HepG2 (cell line): Measurements from ENCODE around the gene RPL4. TPM values are rescaled to one million over a fixed set of nuclear protein-coding genes. Genes with fewer than 3 reads are reported as not detected.

Experiments used
- ATAC-seq: fragments of 200-7000 bp; cut with Tn5 transposase; 3 replicates; pipeline ENCODE4 v1.9.1; 2020; ENCODE audit warnings: mild to moderate bottlenecking, moderate library complexity
- BruUV-seq: library from RNA; stranded (reverse); fragments of 400-500 nt; replicated peaks from 2 replicates; lab custom pipeline; 2021; lab: Mats Ljungman, UMichigan
- CTCF ChIA-PET: fragments of 300-600 bp; formaldehyde crosslinking; extraction: SDS; loops from one replicate; lab custom pipeline; 2021; ENCODE audit warnings: low total read pairs, inconsistent platforms, low intra/inter-chr PET ratio; lab: Yijun Ruan, JAX
- POLR2A ChIA-PET: fragments of 350-600 bp; sonication (Branson Sonifier 250); formaldehyde crosslinking; loops from one replicate; lab custom pipeline; 2020; ENCODE audit warnings: antibody characterized with exemption, inconsistent platforms; lab: Yijun Ruan, JAX
- DNase-seq: peaks from one replicate; pipeline ENCODE4 v3.0.0-alpha.2; 2015; ENCODE audit warnings: low spot score
- FAIRE-seq: peaks from 3 replicates; lab custom pipeline; 2011; peaks lifted over from hg19 to GRCh38; lab: Jason Lieb, UNC
- H2AFZ ChIP-seq: one replicate; pipeline ENCODE4 v1.6.1; 2011; ENCODE audit warnings: low read length, inconsistent platforms
- H3K27ac ChIP-seq: fragments of 300-600 bp; 3 replicates; pipeline ENCODE4 v1.8.0; 2011; ENCODE audit warnings: mixed run types, mild to moderate bottlenecking, mixed read lengths, low read length, inconsistent platforms; ENCODE audit not compliant: insufficient read depth; ENCODE audit errors: extremely low read length
- H3K27me3 ChIP-seq, 2 experiments: fragments of 200-600 bp in 1 of 2; 2 replicates in 1 of 2; 3 replicates in 1 of 2; pipeline versions ENCODE4 v1.6.0 to v1.8.0; 2011; ENCODE audit warnings: low read length in 2 of 2, mild to moderate bottlenecking in 2 of 2, moderate library complexity in 2 of 2, inconsistent platforms in 1 of 2; ENCODE audit not compliant: insufficient read depth in 2 of 2, control insufficient read depth in 1 of 2
- H3K36me3 ChIP-seq, 2 experiments: fragments of 200-600 bp in 1 of 2; replicated peaks in 1 of 2; 2 replicates in 1 of 2; 3 replicates in 1 of 2; pipeline versions ENCODE4 v1.5.1 to v1.8.0; 2011; ENCODE audit warnings: low read length in 2 of 2, inconsistent platforms in 1 of 2; ENCODE audit not compliant: insufficient read depth in 2 of 2, control insufficient read depth in 1 of 2
- H3K4me1 ChIP-seq: 2 replicates; pipeline ENCODE4 v1.5.1; 2012; ENCODE audit warnings: low read length, inconsistent platforms; ENCODE audit not compliant: insufficient read depth
- H3K4me2 ChIP-seq: 2 replicates; pipeline ENCODE4 v1.6.0; 2011; ENCODE audit warnings: low read depth, low read length, inconsistent platforms
- H3K4me3 ChIP-seq, 3 experiments: fragments of 200-600 bp in 1 of 3; sonication (generic), shearing (Covaris generic) in 1 of 3; replicated peaks in 1 of 3; 2 replicates each; pipeline ENCODE4 v1.5.1; 2011 to 2016; ENCODE audit warnings: low read length in 3 of 3, inconsistent platforms in 2 of 3, low read depth in 2 of 3, mild to moderate bottlenecking in 2 of 3, control low read depth in 1 of 3, mixed read lengths in 1 of 3; ENCODE audit not compliant: insufficient read depth in 1 of 3
- H3K79me2 ChIP-seq: one replicate; pipeline ENCODE4 v1.6.1; 2011; ENCODE audit warnings: low read length, inconsistent platforms; ENCODE audit not compliant: insufficient read depth
- H3K9ac ChIP-seq: 2 replicates; pipeline ENCODE4 v1.6.0; 2011; ENCODE audit warnings: mild to moderate bottlenecking, low read depth, low read length, inconsistent platforms; ENCODE audit not compliant: insufficient read depth
- H3K9me3 ChIP-seq: 2 replicates; pipeline ENCODE4 v1.5.1; 2012; ENCODE audit warnings: mild to moderate bottlenecking, low read length
- H4K20me1 ChIP-seq: 2 replicates; pipeline ENCODE4 v1.6.0; 2011; ENCODE audit warnings: inconsistent platforms, mild to moderate bottlenecking, low read length, moderate library complexity; ENCODE audit not compliant: insufficient read depth
- CENPT ChIP-seq: sonication (generic); formaldehyde crosslinking; IDR thresholded peaks from 2 replicates; pipeline ENCODE4 v1.8.0; 2022; ENCODE audit warnings: low read depth, mild to moderate bottlenecking, moderate library complexity, missing genetic modification reagents
- JDP2 ChIP-seq: sonication (generic); formaldehyde crosslinking; IDR thresholded peaks from 2 replicates; pipeline ENCODE4 v1.8.1; 2022; ENCODE audit warnings: missing genetic modification reagents, borderline replicate concordance
- POLR2A ChIP-seq, 2 experiments: IDR thresholded peaks; 2 replicates each; pipeline ENCODE4 v1.6.1; 2011; ENCODE audit warnings: low read depth in 2 of 2, low read length in 2 of 2, mild to moderate bottlenecking in 1 of 2, moderate library complexity in 1 of 2; ENCODE audit not compliant: insufficient read depth in 1 of 2
- TGIF2 ChIP-seq: IDR thresholded peaks from 2 replicates; pipeline ENCODE4 v1.6.1; 2016; ENCODE audit warnings: control low read depth, missing compliant biosample characterization
- ZMAT3 ChIP-seq: sonication (generic); formaldehyde crosslinking; conservative IDR thresholded peaks from 2 replicates; pipeline ENCODE4 v1.7.0; 2021; ENCODE audit warnings: missing genetic modification reagents
- ZNF274 ChIP-seq: sonication (generic); formaldehyde crosslinking; IDR thresholded peaks from 2 replicates; pipeline ENCODE4 v1.5.1; 2020; ENCODE audit warnings: mild to moderate bottlenecking, missing genetic modification reagents
- ZNF383 ChIP-seq: sonication (generic); formaldehyde crosslinking; IDR thresholded peaks from 2 replicates; pipeline ENCODE4 v1.4.0; 2020; ENCODE audit warnings: missing genetic modification reagents, mild to moderate bottlenecking, borderline replicate concordance
- ZNF558 ChIP-seq: sonication (generic); formaldehyde crosslinking; IDR thresholded peaks from 2 replicates; pipeline ENCODE4 v1.9.0; 2022; ENCODE audit warnings: mild to moderate bottlenecking, missing genetic modification reagents, borderline replicate concordance
- ZNF777 ChIP-seq: sonication (generic); formaldehyde crosslinking; IDR thresholded peaks from 2 replicates; pipeline ENCODE4 v1.4.0; 2020; ENCODE audit warnings: missing genetic modification reagents
- ZNF879 ChIP-seq: sonication (generic); formaldehyde crosslinking; IDR thresholded peaks from 2 replicates; pipeline ENCODE4 v1.8.1; 2023; ENCODE audit warnings: missing genetic modification reagents
- WGBS: methylation state at CpG from one replicate; pipeline ENCODE4 v1.1.6; 2017; ENCODE audit warnings: low lambda C conversion rate; 5-methylcytosine and 5-hydroxymethylcytosine counted together
- in situ Hi-C: cut with HindIII; loops from 2 replicates; pipeline ENCODE4 v1.10.0; 2017; ENCODE audit warnings: low pct_unique_long_range_greater_than_20kb; ENCODE audit not compliant: extremely low pct_ligation_motif_present
- intact Hi-C: fragments of 100-400 bp; cut with micrococcal nuclease; formaldehyde crosslinking; loops from one replicate; pipeline ENCODE4 v1.10.0; 2022; ENCODE audit not compliant: unreplicated experiment
- polyA plus RNA-seq, 8 experiments: library from polyadenylated mRNA; depleted of rRNA in 3 of 8; stranded (reverse) in 7 of 8; unstranded in 1 of 8; fragments of >200 nt; fragmentation: Illumina TruSeq in 4 of 8; extraction: Trizol in 4 of 8; gene quantifications; 2 replicates each; pipeline versions ENCODE4 v1.2.1 to v1.2.3, GENCODE V29; 2011 to 2016; ENCODE audit warnings: low read depth in 4 of 8, missing spikeins in 1 of 8, mixed read lengths in 1 of 8; ENCODE audit not compliant: insufficient read depth in 1 of 8
- total RNA-seq, 5 experiments: library from RNA; depleted of rRNA; stranded (reverse); fragments of >200 nt; fragmentation: Illumina TruSeq; extraction: Trizol; gene quantifications; 2 replicates each; pipeline ENCODE4 v1.2.3, GENCODE V29; 2016; ENCODE audit warnings: low read depth in 1 of 5
- TF ChIP-seq, protein P1 (sequence below): sonication (generic); formaldehyde crosslinking; IDR thresholded peaks from 2 replicates; pipeline ENCODE4 v1.4.0; 2020; ENCODE audit warnings: mild to moderate bottlenecking, missing genetic modification reagents, borderline replicate concordance
- TF ChIP-seq, protein P2 (sequence below), 2 experiments: sonication (generic) in 1 of 2; formaldehyde crosslinking in 1 of 2; IDR thresholded peaks; 2 replicates each; pipeline versions ENCODE4 v1.5.1 to v1.6.1; 2011 to 2020; ENCODE audit warnings: borderline replicate concordance in 1 of 2, low read depth in 1 of 2, low read length in 1 of 2, mild to moderate bottlenecking in 1 of 2, missing genetic modification reagents in 1 of 2, moderate library complexity in 1 of 2
- TF ChIP-seq, protein P3 (sequence below): sonication (generic); formaldehyde crosslinking; IDR thresholded peaks from 2 replicates; pipeline ENCODE4 v1.8.0; 2022; ENCODE audit warnings: missing genetic modification reagents, mild to moderate bottlenecking, inconsistent platforms, borderline replicate concordance
- TF ChIP-seq, protein P4 (sequence below): sonication (generic); formaldehyde crosslinking; IDR thresholded peaks from 2 replicates; pipeline ENCODE4 v1.5.0; 2020; ENCODE audit warnings: missing genetic modification reagents
- TF ChIP-seq, protein P5 (sequence below): IDR thresholded peaks from 2 replicates; pipeline ENCODE4 v1.6.1; 2016

The RPL4 gene
- total and polyA plus RNA-seq, 2 of the 13 experiments (the other 11 are each of a cell fraction or from before 2014, with no cell fraction given) = 3,630 to 3,960 TPM

DNA sequence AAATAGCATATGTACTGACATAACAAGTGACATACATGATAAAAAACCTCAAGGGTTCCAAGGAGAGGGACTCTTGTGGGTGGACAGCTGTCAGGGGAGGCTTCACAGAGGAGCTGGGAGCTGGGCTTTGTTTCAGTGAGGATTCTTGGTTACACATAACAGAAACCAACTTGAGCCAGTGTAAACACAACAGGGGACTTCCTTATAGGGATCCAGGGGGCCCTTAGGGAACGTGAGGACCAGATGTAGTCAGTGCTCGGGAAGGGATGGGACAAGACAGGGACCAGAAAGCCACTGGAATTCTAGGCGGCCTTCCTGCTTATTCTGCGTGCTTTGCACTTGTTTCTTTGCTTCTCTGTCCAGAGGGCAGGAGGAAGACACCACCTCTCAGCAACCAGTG, 42.0 kb downstream of the RPL4 start:
- ChIA-PET CTCF (no interaction called here), POLR2A (no interaction called here)
- no peak overlapping the region for H3K9ac ChIP-seq
- no TSS peak for BruUV-seq
- ATAC-seq (no peak), DNase-seq (no peak), FAIRE-seq (no peak)
- no peak overlapping the region for H3K4me3 ChIP-seq
- H3K36me3 ChIP-seq = peaks cover 4 to 9% of the 10 kb centered on the region in 2 experiments; a peak in 3 of 5 replicates
- no peaks in the 10 kb centered on the region for H3K27me3 ChIP-seq
- H3K4me2 ChIP-seq = no peak overlapping the region
- 93% methylated on average over 4 of the region's 4 CpGs for WGBS
- H3K79me2 ChIP-seq = no peaks in the 10 kb centered on the region
- no peak overlapping the region for H2AFZ ChIP-seq
- in situ Hi-C loops = no loop called here
- intact Hi-C loops = no loop called here
- H3K9me3 ChIP-seq = no peaks in the 10 kb centered on the region
- no peak overlapping the region for H3K27ac ChIP-seq
- peaks cover 15% of the 10 kb centered on the region for H3K4me1 ChIP-seq
- H4K20me1 ChIP-seq = no peaks in the 10 kb centered on the region
- TF ChIP-seq, protein P1, sequence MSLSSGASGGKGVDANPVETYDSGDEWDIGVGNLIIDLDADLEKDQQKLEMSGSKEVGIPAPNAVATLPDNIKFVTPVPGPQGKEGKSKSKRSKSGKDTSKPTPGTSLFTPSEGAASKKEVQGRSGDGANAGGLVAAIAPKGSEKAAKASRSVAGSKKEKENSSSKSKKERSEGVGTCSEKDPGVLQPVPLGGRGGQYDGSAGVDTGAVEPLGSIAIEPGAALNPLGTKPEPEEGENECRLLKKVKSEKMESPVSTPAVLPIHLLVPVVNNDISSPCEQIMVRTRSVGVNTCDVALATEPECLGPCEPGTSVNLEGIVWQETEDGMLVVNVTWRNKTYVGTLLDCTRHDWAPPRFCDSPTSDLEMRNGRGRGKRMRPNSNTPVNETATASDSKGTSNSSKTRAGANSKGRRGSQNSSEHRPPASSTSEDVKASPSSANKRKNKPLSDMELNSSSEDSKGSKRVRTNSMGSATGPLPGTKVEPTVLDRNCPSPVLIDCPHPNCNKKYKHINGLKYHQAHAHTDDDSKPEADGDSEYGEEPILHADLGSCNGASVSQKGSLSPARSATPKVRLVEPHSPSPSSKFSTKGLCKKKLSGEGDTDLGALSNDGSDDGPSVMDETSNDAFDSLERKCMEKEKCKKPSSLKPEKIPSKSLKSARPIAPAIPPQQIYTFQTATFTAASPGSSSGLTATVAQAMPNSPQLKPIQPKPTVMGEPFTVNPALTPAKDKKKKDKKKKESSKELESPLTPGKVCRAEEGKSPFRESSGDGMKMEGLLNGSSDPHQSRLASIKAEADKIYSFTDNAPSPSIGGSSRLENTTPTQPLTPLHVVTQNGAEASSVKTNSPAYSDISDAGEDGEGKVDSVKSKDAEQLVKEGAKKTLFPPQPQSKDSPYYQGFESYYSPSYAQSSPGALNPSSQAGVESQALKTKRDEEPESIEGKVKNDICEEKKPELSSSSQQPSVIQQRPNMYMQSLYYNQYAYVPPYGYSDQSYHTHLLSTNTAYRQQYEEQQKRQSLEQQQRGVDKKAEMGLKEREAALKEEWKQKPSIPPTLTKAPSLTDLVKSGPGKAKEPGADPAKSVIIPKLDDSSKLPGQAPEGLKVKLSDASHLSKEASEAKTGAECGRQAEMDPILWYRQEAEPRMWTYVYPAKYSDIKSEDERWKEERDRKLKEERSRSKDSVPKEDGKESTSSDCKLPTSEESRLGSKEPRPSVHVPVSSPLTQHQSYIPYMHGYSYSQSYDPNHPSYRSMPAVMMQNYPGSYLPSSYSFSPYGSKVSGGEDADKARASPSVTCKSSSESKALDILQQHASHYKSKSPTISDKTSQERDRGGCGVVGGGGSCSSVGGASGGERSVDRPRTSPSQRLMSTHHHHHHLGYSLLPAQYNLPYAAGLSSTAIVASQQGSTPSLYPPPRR = no peak
- TF ChIP-seq ZNF383 (no peak), TGIF2 (no peak), POLR2A (IDR thresholded peaks at IDR 0.05; ENCODE audit: insufficient read depth in 1 of 2, low read depth in 2 of 2, low read length in 2 of 2) (no peak), ZNF879 (CRISPR knock-in tag) (no peak), ZNF558 (CRISPR knock-in tag) (no peak), JDP2 (CRISPR knock-in tag) (no peak), ZNF777 (CRISPR knock-in tag) (no peak), CENPT (CRISPR knock-in tag) (no peak), ZMAT3 (CRISPR knock-in tag) (no peak), ZNF274 (CRISPR knock-in tag) (no peak)
- TF ChIP-seq, protein P2, sequence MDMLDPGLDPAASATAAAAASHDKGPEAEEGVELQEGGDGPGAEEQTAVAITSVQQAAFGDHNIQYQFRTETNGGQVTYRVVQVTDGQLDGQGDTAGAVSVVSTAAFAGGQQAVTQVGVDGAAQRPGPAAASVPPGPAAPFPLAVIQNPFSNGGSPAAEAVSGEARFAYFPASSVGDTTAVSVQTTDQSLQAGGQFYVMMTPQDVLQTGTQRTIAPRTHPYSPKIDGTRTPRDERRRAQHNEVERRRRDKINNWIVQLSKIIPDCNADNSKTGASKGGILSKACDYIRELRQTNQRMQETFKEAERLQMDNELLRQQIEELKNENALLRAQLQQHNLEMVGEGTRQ (IDR thresholded peaks at IDR 0.05; ENCODE audit: low read depth, low read length) = no peak
- TF ChIP-seq, protein P2 (CRISPR knock-in tag; IDR thresholded peaks at IDR 0.05; ENCODE audit: borderline replicate concordance) = no peak
- TF ChIP-seq, protein P3, sequence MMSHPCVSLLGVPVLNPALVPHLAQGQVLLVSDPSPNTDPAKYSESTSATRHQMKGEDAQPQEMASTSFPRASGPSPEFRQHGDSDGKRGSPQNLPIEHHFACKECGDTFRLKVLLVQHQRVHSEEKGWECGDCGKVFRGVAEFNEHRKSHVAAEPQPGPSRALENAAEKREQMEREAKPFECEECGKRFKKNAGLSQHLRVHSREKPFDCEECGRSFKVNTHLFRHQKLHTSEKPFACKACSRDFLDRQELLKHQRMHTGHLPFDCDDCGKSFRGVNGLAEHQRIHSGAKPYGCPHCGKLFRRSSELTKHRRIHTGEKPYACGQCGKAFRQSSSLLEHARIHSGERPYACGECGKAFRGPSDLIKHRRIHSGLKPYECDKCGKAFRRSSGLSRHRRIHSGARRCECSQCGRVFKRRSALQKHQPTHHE (CRISPR knock-in tag) = no peak
- TF ChIP-seq, protein P4, sequence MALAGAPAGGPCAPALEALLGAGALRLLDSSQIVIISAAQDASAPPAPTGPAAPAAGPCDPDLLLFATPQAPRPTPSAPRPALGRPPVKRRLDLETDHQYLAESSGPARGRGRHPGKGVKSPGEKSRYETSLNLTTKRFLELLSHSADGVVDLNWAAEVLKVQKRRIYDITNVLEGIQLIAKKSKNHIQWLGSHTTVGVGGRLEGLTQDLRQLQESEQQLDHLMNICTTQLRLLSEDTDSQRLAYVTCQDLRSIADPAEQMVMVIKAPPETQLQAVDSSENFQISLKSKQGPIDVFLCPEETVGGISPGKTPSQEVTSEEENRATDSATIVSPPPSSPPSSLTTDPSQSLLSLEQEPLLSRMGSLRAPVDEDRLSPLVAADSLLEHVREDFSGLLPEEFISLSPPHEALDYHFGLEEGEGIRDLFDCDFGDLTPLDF (CRISPR knock-in tag) = no peak
- TF ChIP-seq, protein P5, sequence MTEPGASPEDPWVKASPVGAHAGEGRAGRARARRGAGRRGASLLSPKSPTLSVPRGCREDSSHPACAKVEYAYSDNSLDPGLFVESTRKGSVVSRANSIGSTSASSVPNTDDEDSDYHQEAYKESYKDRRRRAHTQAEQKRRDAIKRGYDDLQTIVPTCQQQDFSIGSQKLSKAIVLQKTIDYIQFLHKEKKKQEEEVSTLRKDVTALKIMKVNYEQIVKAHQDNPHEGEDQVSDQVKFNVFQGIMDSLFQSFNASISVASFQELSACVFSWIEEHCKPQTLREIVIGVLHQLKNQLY (CRISPR knock-in tag) = no peak
